ENCODE measurements around the gene CDKN1C. TPM values are rescaled to one million over a fixed set of nuclear protein-coding genes. Genes with fewer than 3 reads are reported as not detected.
"Not testable (repeated sequence)": the region's sequence is repeated elsewhere in the genome, so short reads cannot be mapped to it uniquely, and the experiment has no call there.

CDKN1C gene
- total RNA-seq, 2 experiments from 2014 or later = 0.85 to 1.0 TPM

DNA sequence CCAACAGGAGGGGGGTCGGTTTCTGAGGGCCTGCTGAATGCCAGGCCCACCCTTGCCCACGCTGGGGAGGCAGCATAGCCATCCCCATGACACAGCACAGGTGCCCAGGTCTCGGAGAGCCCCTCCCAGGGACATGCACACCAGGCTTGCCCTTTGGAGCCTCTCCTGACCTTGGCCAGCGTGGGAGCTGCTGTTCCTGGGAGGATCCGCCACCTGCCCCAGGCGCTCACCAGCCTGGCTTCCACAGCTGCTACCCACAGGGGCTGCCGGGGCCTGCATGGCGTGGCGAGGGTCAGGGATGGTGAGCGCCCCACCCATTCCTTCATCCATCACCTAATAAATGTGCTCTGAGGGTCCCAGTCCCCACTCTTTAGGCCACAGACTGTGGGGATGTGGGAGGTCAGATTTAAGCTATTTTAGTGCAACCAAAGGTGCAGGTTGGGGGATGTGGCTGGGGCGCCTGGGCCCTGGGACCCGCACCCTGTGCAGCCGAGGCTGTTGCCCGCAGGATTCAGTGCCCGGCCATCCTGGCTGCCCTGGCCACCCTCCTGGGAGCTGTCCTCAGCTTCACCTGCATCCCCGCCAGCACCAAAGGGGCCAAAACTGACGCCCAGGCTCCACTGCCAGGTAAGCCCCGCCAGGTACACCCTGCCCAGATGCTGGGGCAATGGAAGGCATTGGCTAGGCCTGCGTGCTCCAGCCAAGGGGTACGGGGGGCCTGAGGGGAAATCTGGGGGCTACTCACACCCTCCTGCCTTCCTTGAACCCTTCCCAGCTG, 30.7 kb upstream of the CDKN1C start:
- Mint-ChIP-seq H3K27me3 (no peaks in the 10 kb centered on the region), H3K9me3 (no peaks in the 10 kb centered on the region), H3K36me3 (no peaks in the 10 kb centered on the region), H3K4me3 (no peak overlapping the region), H3K27ac (no peak overlapping the region), H3K4me1 (peaks cover 14% of the 10 kb centered on the region)
- no peak for DNase-seq

DNA sequence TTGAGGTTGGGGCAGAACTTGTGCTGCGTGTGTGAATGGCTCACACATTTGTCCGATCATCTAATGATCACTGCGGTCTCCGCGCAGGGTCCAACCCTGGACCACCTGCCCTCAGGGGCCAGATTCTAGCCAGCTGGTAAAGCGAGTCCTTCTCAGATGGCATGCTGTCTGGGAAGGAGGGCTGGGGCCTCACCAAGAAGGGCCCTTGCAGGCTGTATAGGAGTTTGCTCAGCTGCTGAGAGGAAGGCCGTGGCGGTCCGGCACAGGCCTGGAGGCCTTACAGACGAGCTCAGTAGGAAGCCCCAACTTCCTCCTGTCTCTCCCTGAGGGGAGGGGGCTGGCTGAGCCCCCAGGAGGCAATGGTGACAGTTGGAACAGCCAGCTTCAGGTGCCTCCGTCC, 29.9 kb upstream of the CDKN1C start:
- peaks cover 14% of the 10 kb centered on the region for H3K4me1 Mint-ChIP-seq
- H3K9me3 Mint-ChIP-seq = no peaks in the 10 kb centered on the region
- DNase-seq = no peak
- H3K36me3 Mint-ChIP-seq = no peaks in the 10 kb centered on the region
- H3K4me3 Mint-ChIP-seq = no peak overlapping the region
- H3K27ac Mint-ChIP-seq = no peak overlapping the region
- H3K27me3 Mint-ChIP-seq = no peaks in the 10 kb centered on the region

DNA sequence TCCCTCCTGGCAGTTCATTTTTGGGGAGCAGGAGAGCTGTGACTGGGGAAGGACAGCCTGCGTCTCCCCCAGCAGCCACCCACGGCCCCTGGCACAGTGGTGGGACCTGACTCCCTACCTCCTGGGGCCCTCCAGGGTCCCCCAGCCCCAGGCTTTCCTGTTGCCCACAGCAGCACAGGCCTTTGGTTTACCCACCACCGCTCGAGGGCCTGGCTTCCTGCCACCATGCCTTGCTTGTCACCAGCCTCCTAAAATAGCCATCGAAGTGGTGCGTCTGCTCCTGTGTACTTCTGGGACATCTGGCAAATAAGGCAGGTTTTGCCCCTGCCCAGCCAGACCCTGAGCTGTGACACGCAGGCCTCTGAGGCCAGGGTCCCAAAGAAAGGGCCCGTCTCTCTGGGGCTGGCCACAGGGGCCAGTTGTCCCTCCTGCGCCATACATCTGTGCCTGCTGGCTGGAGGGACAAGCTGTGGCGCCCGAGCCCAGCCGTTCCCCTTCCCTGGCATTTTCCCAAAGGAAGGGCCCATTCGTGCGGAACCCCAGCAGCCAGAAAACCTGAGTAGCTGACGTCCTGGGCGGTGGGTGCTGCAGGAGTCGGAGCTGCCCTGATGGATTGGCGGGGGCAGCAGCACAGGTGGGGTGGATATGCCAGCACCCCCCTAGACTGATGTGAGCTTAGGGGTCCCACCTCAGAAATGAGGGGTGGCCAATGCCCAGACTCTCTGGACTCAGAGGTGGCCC, 29.1 kb upstream of the CDKN1C start:
- H3K4me3 Mint-ChIP-seq = no peak overlapping the region
- no peaks in the 10 kb centered on the region for H3K27me3 Mint-ChIP-seq
- DNase-seq = no peak
- no peaks in the 10 kb centered on the region for H3K9me3 Mint-ChIP-seq
- H3K4me1 Mint-ChIP-seq = peaks cover 14% of the 10 kb centered on the region
- H3K36me3 Mint-ChIP-seq = no peaks in the 10 kb centered on the region
- no peak overlapping the region for H3K27ac Mint-ChIP-seq

DNA sequence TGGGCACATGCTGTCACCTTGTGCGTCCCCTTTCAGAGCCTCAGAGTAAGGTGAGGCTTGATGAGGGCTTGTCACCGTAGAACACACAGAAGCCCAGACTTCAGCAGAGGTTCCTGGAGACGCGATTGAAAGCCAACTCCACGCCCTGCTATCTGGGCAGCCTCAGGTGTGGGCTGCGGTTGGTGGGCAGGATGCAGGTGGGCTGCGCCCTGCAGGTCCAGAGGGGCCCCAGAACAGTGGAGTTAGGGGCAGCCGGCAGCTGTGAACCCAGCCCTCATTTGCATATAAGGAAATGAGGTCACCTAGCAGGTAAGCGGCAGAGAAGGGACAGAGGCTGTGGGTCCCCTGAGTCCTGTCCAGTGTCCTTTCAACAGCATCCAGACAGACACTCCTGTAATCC, 28.2 kb upstream of the CDKN1C start:
- H3K4me3 Mint-ChIP-seq = peak overlapping the region; percentile 14
- H3K36me3 Mint-ChIP-seq = no peaks in the 10 kb centered on the region
- H3K27ac Mint-ChIP-seq = no peak overlapping the region
- no peaks in the 10 kb centered on the region for H3K27me3 Mint-ChIP-seq
- H3K9me3 Mint-ChIP-seq = no peaks in the 10 kb centered on the region
- peaks cover 14% of the 10 kb centered on the region for H3K4me1 Mint-ChIP-seq
- no peak for DNase-seq

- Mint-ChIP-seq H3K9me3 (no peaks in the 10 kb centered on the region), H3K36me3 (no peaks in the 10 kb centered on the region), H3K27ac (no peak overlapping the region), H3K4me1 (peaks cover 14% of the 10 kb centered on the region), H3K27me3 (no peaks in the 10 kb centered on the region), H3K4me3 (no peak overlapping the region)
- no peak for DNase-seq
Observed at GRCh38 chr11:2913019-2913431, 27.4 kb upstream of the CDKN1C start.

GRCh38 chr11:2912498-2912897, 26.9 kb upstream of the CDKN1C start:
- no peak overlapping the region for H3K27ac Mint-ChIP-seq
- H3K9me3 Mint-ChIP-seq = no peaks in the 10 kb centered on the region
- peaks cover 14% of the 10 kb centered on the region for H3K4me1 Mint-ChIP-seq

DNA sequence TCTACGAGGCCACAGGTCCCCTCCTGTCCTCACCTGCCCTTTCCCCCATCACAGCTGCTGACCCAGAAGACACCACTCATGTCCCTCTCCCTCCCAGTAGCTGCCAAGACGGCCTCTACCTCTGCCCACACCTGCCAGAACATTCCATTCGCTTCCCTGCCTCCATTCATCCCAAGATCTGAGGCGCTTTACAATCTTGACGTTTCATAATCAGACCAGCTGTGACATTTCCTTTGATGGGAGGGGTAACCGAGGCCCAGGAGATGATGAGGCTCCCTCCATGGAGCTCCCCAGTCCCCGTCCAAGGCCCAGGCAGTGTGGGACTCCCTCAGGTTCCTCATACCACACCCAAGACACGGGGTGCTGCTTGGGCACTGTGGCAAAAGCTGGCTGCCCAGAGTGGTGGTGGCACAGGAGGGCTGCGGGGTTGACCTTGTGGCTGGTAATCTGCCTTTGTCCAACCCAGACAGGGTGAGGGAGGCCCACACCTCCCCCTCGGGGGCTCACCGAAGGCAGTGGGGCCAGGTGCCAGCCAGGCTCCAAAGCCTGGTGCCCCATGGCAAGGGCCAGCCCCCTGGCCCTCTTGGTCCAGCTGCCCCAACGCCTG, 26.3 kb upstream of the CDKN1C start:
- no peak for DNase-seq
- no peaks in the 10 kb centered on the region for H3K9me3 Mint-ChIP-seq
- H3K27ac Mint-ChIP-seq = no peak overlapping the region
- H3K27me3 Mint-ChIP-seq = no peaks in the 10 kb centered on the region
- no peak overlapping the region for H3K4me3 Mint-ChIP-seq
- peaks cover 14% of the 10 kb centered on the region for H3K4me1 Mint-ChIP-seq
- no peaks in the 10 kb centered on the region for H3K36me3 Mint-ChIP-seq

More at GRCh38 chr11:2912498-2912897, 26.9 kb upstream of the CDKN1C start:
- Mint-ChIP-seq H3K4me3 (no peak overlapping the region), H3K36me3 (no peaks in the 10 kb centered on the region), H3K27me3 (no peaks in the 10 kb centered on the region)
- DNase-seq = no peak

GRCh38 chr11:2911088-2911784, 25.7 kb upstream of the CDKN1C start:
- H3K36me3 Mint-ChIP-seq = peaks cover 3% of the 10 kb centered on the region
- DNase-seq = no peak
- H3K9me3 Mint-ChIP-seq = no peaks in the 10 kb centered on the region
- no peak overlapping the region for H3K27ac Mint-ChIP-seq
- peaks cover 14% of the 10 kb centered on the region for H3K4me1 Mint-ChIP-seq
- H3K27me3 Mint-ChIP-seq = no peaks in the 10 kb centered on the region
- no peak overlapping the region for H3K4me3 Mint-ChIP-seq

- Mint-ChIP-seq H3K27me3 (no peaks in the 10 kb centered on the region), H3K36me3 (peaks cover 9% of the 10 kb centered on the region), H3K4me1 (peaks cover 15% of the 10 kb centered on the region), H3K4me3 (no peak overlapping the region), H3K9me3 (peaks cover 1% of the 10 kb centered on the region), H3K27ac (no peak overlapping the region)
- no peak for DNase-seq
Observed at GRCh38 chr11:2910401-2910955, 24.9 kb upstream of the CDKN1C start.

DNA sequence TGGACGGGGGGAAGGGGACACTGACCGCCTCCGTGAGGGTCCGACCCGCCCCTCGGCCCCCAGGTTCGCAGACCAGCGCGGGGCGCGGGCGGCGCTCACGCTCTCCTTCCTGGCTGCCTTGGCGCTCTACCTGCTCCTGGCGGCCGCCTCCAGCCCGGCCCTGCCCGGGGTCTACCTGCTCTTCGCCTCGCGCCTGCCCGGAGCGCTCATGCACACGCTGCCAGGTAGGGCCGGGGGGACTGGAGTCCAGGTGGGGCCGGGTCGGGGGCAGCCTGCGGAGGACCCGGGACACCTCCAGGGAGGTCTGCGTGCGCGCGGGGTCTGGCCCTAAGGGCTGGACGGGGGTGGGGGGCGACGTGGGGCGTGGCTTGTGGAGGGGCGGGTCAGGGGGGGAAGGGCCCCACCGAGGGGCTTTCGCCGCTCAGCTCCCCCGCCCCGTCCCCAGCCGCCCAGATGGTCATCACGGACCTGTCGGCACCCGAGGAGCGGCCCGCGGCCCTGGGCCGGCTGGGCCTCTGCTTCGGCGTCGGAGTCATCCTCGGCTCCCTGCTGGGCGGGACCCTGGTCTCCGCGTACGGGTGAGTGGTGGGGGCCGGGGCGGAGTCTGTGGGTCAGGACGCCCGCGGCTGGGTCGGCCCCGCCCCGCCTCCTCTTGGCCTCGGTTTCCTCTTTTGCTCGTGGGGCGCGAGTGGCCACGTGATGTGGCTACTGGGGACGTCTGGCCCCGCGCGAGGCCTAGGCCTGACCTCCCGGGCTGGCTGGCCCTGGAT, 23.7 kb upstream of the CDKN1C start:
- Mint-ChIP-seq H3K9me3 (peaks cover 5% of the 10 kb centered on the region), H3K4me3 (no peak overlapping the region), H3K27ac (no peak overlapping the region), H3K27me3 (no peaks in the 10 kb centered on the region), H3K36me3 (peaks cover 16% of the 10 kb centered on the region), H3K4me1 (peaks cover 16% of the 10 kb centered on the region)
- DNase-seq = no peak

DNA sequence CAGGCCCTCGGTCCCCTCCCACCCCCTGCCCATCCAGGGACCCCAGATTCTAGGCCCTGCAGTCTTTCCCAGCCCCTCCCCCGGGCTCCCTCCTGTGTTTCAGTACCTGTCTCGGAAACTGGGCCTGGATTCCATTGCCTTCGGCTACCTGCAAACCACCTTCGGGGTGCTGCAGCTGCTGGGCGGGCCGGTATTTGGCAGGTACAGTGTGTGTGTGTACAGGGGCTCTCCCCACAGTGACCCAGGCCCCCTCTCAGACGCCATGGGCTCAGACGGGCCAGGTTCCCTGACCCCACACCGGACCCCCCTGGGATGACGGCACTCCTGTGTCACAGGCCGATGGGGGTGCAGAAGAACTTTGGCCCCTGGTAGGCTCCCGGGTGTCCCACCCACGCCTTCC, 22.6 kb upstream of the CDKN1C start:
- Mint-ChIP-seq H3K36me3 (peaks cover 16% of the 10 kb centered on the region), H3K4me1 (peaks cover 8% of the 10 kb centered on the region), H3K27me3 (no peaks in the 10 kb centered on the region), H3K4me3 (no peak overlapping the region), H3K27ac (no peak overlapping the region), H3K9me3 (peaks cover 5% of the 10 kb centered on the region)
- no peak for DNase-seq

DNA sequence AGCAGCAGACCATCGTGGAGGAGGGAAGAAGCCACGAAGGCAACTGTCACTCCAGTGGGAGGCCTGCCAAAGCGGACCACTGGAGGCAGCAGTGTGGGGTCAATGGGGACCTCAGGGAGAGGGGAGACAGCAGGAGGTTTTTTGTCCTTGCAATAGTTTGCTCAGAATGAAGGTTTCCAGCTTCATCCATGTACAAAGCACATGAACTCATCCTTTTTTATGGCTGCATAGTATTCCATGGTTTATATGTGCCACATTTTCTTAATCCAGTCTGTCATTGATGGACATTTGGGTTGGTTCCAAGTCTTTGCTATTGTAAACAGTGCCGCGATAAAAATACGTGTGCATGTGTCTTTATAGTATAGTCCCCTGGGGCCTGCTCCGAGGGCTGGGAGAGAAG, 19.7 kb upstream of the CDKN1C start:
- H3K4me3 Mint-ChIP-seq, H3K27ac Mint-ChIP-seq, DNase-seq, H3K4me1 Mint-ChIP-seq, H3K9me3 Mint-ChIP-seq, H3K27me3 Mint-ChIP-seq: not testable (repeated sequence)
- peaks cover 16% of the 10 kb centered on the region for H3K36me3 Mint-ChIP-seq

DNA sequence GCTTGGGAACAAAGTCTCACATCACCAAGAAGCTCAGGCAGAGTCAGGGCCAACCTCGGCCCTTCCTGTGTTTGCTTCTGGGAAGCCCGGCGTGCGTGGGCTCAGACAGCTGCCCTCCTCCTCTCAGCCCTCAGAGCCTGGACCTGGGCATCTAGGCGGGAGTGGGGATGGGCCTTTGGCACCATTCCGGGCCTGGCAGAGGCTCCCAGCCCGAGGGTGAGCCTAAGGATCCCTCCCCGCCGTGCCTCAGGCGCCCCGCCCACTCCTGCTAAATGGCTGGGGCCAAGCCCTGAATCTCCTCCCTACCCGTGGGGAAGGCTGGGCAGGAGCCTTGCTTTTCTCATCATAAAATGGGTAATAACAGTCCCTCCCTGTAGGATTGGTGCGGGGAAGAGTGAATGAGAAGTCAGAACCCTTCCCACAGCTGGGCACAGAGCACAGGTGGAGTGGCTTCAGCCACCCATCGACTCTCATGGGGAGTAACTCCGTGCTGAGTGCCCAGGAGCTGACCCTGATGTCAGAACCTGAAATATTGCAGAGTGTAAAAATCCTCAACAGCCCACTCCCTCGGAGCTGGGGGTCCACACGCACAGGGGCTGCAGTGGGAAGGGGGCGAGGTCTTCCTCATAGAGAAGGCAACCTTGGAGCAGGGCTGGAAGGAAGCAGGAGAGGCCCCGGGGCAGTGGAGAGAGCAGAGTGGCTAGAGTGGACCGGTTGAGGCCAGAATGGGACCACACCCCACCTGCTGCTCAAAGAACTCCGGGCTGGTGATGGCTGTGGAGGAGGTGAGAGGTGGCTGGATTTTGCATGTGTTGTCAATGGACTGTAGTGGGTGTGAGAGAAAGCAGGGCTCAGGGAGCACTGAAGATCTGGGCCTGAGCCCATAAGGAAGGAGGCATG, 18.8 kb upstream of the CDKN1C start:
- no peak overlapping the region for H3K27ac Mint-ChIP-seq
- DNase-seq = no peak
- H3K27me3 Mint-ChIP-seq = no peaks in the 10 kb centered on the region
- H3K4me3 Mint-ChIP-seq = no peak overlapping the region
- peaks cover 16% of the 10 kb centered on the region for H3K36me3 Mint-ChIP-seq
- H3K9me3 Mint-ChIP-seq = peaks cover 5% of the 10 kb centered on the region
- peaks cover 15% of the 10 kb centered on the region for H3K4me1 Mint-ChIP-seq
